Limb (tissue), 2 donors: Measurements from ENCODE around the gene FARP1.
"Not testable (repeated sequence)": the region's sequence is repeated elsewhere in the genome, so short reads cannot be mapped to it uniquely, and the experiment has no call there.

Experiments used
- DNase-seq, 2 donors: peaks; one replicate each; pipeline ENCODE4 v3.0.0-alpha.2; 2016; ENCODE audit errors: extremely low spot score in 2 of 2

The FARP1 gene

GRCh38 chr13:98352226-98352625, 209.3 kb downstream of the FARP1 start:
- no peak for DNase-seq

GRCh38 chr13:98353750-98354149, 210.9 kb downstream of the FARP1 start:
- DNase-seq, result no peak

- no peak for DNase-seq
These were observed 216.0 kb downstream of the FARP1 start for GRCh38 chr13:98358937-98359336.

GRCh38 chr13:98360545-98360944, 217.7 kb downstream of the FARP1 start:
- no peak for DNase-seq

GRCh38 chr13:98363326-98363725, 220.4 kb downstream of the FARP1 start:
- DNase-seq, result peak in 1 of 2 donors; percentile 3

- no peak for DNase-seq
These were observed 221.3 kb downstream of the FARP1 start for GRCh38 chr13:98364179-98364578.

- DNase-seq, result peak in 1 of 2 donors; percentile 12
These were observed 221.8 kb downstream of the FARP1 start for GRCh38 chr13:98364647-98365046.

- DNase-seq, result no peak
These were observed 222.4 kb downstream of the FARP1 start for GRCh38 chr13:98365302-98365701.

- DNase-seq, result peak in 1 of 2 donors; percentile 17
These were observed 223.1 kb downstream of the FARP1 start for GRCh38 chr13:98366010-98366409.

- DNase-seq, result peak in 1 of 2 donors; percentile 14
These were observed 223.5 kb downstream of the FARP1 start for GRCh38 chr13:98366443-98366842.

GRCh38 chr13:98366959-98367358, 224.1 kb downstream of the FARP1 start:
- DNase-seq, result peak in 1 of 2 donors; percentile 1

GRCh38 chr13:98368019-98368418, 225.1 kb downstream of the FARP1 start:
- DNase-seq, result no peak

GRCh38 chr13:98369520-98369919, 226.6 kb downstream of the FARP1 start:
- not testable (repeated sequence) for DNase-seq

- no peak for DNase-seq
These were observed 227.4 kb downstream of the FARP1 start for GRCh38 chr13:98370261-98370660.

- peak; percentile 65 to 82 for DNase-seq
These were observed 228.1 kb downstream of the FARP1 start for GRCh38 chr13:98370806-98371515.

- DNase-seq, result no peak
These were observed 228.7 kb downstream of the FARP1 start for GRCh38 chr13:98371516-98372023.

GRCh38 chr13:98372876-98373275, 230.0 kb downstream of the FARP1 start:
- no peak for DNase-seq

GRCh38 chr13:98374750-98375149, 231.9 kb downstream of the FARP1 start:
- DNase-seq, result no peak

- no peak for DNase-seq
These were observed 234.9 kb downstream of the FARP1 start for GRCh38 chr13:98377635-98378378.

GRCh38 chr13:98384739-98385138, 241.8 kb downstream of the FARP1 start:
- DNase-seq, result no peak

- no peak for DNase-seq
These were observed 242.7 kb downstream of the FARP1 start for GRCh38 chr13:98385606-98386005.

GRCh38 chr13:98386637-98387036, 243.7 kb downstream of the FARP1 start:
- DNase-seq, result no peak

- no peak for DNase-seq
These were observed 246.4 kb downstream of the FARP1 start for GRCh38 chr13:98389319-98389718.
